Activated gamma-delta T cell (primary cell): ENCODE data around the gene ABCB6.

Experiments used
- DNase-seq: peaks from one replicate; lab custom pipeline; 2025; lab: John Stamatoyannopoulos, UW

Gene ABCB6

DNA sequence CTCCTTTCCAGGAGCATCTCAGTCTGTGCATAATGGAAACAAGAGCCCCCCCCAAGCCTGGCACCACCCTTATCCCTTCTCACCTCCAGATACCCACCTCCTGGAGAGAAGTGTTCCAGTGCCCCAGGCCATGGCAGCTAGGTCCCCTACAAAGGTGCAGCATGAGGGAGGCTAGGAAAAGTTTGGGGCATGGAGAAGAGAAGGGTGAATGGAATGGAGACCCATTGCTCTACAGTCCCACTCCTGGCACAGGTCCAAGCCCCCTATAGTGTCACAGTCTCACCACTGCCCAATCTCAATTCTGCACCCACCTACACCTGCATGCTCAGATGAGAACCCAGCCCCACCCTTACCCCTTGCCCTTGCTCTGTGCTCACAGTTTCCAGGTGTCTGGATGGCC lies 49.8 kb downstream of the ABCB6 start:
- no peak for DNase-seq

DNA sequence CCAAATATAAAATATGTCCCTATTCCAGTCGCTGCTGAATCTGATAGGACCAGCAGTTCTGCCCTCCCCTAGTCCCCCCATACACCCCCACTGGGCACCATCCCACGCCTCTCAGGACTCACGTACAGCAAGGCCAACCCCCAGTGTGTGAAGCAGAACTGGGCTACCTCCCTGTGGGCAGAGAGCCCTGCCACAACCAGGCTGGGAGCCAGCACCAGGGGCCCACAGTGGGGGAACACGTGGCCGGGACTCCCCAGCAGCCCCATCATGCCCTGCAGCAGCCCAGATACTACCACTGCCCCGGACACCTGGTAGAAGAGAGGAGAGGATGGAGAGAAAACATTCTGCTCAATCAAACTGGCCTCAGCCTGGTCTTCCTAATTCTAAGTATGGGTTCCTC lies 50.2 kb downstream of the ABCB6 start:
- DNase-seq = no peak

DNA sequence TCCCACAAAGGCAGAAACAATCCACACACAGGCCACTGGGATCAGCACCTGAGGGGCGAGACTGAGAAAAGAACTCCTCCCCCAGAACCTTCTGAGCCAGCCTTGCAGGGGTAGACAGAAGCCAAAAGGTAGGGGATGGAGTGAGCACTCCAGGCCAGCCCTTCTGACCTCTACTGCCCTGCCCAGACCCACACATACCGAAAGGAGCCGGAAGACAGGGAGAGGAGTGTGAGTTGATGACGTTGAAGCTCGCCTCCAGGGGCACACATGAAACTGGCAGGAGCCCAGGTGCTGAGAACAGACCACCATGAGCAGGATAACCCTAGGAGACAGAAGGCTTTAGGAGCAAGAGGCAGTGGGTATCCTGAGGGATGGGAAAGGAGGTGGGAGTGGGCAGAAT lies 50.8 kb downstream of the ABCB6 start:
- no peak for DNase-seq

DNA sequence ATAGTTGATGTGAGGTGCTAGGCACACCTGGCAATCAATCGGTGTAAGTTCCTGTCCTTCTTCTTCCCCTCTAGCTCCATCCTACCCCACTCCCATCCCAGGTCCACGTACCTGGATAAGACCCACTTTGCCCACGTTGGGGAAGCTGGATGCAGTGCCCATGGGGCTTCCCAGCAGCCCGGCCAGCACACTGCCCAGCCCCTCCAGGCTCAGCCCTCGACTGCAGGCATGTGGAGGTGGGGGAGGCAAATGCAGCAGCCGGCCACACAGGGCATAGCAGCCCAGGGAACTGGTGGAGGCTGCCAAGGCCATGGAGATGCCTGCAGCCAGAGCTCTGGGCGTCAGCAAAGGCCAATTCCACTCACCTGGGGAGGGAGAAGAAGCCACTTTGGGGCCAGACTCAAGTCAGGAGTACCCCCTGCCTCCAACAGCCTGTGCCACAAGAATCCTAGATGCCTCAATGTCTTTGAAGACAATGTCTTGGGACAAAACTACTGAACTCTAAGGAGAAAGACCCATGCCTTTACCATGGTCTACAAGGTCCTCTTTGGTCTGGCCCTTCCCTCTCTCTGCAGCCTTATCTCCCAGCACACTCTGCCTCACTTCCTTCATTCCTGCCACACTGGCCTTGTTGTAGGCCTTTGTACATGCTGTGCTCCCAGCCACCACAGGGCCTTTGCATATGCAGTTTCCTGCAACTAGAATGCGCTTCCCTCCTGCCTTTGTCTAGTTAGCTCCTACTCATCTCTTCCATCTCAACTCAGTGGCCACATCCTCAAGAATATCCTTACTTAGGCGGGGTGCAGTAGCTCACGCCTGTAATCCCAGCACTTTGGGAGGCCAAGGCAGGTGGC lies 53.5 kb downstream of the ABCB6 start:
- no peak for DNase-seq

DNA sequence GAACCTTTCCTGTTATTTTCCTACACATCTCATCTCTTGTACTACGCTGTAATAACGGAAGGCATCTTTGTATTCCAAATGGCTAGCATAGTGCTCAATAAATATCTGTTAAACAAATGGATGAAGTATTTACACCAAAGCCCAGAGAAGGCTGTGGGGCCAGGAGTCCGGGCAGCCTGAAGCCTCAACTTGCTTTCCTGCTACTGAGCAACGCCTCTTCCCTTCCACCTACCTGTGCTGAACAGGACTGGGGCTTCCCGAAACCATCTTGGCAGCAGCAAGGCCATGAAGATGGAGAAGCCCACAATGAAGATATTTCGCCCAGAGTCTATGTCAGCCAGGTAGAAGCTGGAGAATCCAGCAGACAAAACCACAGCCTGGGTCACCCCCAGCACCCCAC lies 55.6 kb downstream of the ABCB6 start:
- no peak for DNase-seq

DNA sequence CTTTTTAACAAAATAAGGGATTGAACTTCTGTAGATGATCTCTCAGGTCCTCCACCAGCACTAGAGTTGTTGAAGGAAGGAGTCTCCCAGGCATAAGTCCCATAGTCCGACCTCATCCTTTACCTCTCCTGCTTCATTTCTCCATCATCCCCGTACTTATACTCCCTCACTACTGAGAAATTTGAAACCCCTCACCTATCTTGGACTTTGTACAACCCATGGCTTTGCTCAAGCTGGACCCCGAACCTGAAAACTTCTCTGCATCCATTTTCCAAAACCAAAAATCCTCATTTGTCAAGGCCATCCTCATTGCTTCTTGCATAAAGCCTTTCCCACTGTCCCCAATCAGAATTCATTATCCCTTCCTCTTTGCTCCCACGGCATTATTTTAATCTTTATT lies 57.7 kb downstream of the ABCB6 start:
- DNase-seq = no peak

DNA sequence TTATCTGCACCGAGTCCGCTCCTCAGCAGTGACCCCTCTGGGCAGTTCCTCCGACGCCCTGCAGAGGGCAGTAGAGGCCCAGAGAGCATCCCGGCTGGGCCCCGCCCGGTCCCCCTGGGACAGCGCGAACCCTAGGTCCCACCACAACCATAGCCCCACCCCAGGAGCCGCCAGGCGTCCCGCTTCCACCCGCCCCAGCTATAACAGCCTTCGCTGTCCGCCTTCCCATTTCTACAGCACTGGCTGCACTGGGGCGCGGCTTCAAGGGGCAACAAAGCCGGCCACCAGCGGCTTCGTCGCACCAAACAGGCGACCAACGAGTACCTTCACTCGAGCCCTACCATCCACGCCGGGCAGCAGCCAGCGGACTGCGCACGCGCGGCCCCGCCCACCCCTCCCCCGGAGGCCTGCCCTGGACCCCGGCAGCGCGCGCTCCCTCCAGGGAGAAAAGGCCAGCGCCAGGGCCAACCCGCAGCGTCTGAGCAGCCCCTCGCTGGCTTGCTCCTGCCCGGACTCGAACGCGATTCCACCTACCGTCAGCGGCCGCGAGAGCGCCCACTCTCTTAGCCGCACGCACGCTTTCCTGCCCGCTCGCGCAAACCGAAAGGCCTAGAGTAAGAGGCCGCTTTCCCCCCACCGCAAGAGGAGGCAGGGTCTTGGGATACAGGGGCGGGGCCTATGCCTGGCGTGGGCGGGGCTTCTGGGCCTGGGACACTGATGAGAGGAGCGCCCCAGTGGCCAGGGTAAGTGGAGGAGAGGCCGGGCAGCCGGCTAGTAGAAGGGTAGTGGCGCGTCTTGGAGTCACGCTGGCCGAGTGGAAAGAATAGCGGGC lies 58.4 kb downstream of the ABCB6 start, which contains the start of gene NHEJ1:
Gene NHEJ1 (minus strand): TSS at position 630 of the 832 bp plus-strand sequence. CDS start 2,453 bp downstream, outside the sequence.
- peak; percentile 87 for DNase-seq
